ENCODE measurements around the gene SLC35F4.
"Not testable (repeated sequence)": the region's sequence is repeated elsewhere in the genome, so short reads cannot be mapped to it uniquely, and the experiment has no call there.

The SLC35F4 gene

GRCh38 chr14:57869617-57870016 is 3.7 kb upstream of the SLC35F4 start:
- Histone ChIP-seq H3K36me3 (ENCODE audit: control insufficient read depth, insufficient read depth, low read length) (no peaks in the 10 kb centered on the region), H3K4me2 (ENCODE audit: low read length) (no peak overlapping the region), H3K27me3 (ENCODE audit: control insufficient read depth, insufficient read depth, low read length) (no peaks in the 10 kb centered on the region), H3K4me1 (no peaks in the 10 kb centered on the region), H3K4me3 (ENCODE audit: low read depth, low read length) (no peak overlapping the region), H3K9ac (no peak overlapping the region), H3K27ac (no peak overlapping the region), H2AFZ (no peak overlapping the region), H3K79me2 (no peaks in the 10 kb centered on the region), H3K9me3 (ENCODE audit: control insufficient read depth, low read length) (no peaks in the 10 kb centered on the region)
- TF ChIP-seq, protein P1, sequence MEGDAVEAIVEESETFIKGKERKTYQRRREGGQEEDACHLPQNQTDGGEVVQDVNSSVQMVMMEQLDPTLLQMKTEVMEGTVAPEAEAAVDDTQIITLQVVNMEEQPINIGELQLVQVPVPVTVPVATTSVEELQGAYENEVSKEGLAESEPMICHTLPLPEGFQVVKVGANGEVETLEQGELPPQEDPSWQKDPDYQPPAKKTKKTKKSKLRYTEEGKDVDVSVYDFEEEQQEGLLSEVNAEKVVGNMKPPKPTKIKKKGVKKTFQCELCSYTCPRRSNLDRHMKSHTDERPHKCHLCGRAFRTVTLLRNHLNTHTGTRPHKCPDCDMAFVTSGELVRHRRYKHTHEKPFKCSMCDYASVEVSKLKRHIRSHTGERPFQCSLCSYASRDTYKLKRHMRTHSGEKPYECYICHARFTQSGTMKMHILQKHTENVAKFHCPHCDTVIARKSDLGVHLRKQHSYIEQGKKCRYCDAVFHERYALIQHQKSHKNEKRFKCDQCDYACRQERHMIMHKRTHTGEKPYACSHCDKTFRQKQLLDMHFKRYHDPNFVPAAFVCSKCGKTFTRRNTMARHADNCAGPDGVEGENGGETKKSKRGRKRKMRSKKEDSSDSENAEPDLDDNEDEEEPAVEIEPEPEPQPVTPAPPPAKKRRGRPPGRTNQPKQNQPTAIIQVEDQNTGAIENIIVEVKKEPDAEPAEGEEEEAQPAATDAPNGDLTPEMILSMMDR (IDR thresholded peaks at IDR 0.05): no peak

- no peaks in the 10 kb centered on the region for H3K27me3 ChIP-seq (ENCODE audit: control insufficient read depth, insufficient read depth, low read length)
Measured at GRCh38 chr14:57866199-57866705, 360 bp upstream of the SLC35F4 start.

GRCh38 chr14:57865066-57865402 is 858 bp downstream of the SLC35F4 start:
- Histone ChIP-seq H3K4me3 (ENCODE audit: low read depth, low read length) (peak overlapping the region; percentile 16), H3K4me1 (no peaks in the 10 kb centered on the region), H3K79me2 (no peaks in the 10 kb centered on the region), H3K27me3 (ENCODE audit: control insufficient read depth, insufficient read depth, low read length) (no peaks in the 10 kb centered on the region), H2AFZ (peak overlapping the region; percentile 50), H3K4me2 (ENCODE audit: low read length) (peak overlapping the region; percentile 55), H3K27ac (no peak overlapping the region), H3K36me3 (ENCODE audit: control insufficient read depth, insufficient read depth, low read length) (no peaks in the 10 kb centered on the region), H3K9ac (no peak overlapping the region), H3K9me3 (ENCODE audit: control insufficient read depth, low read length) (no peaks in the 10 kb centered on the region)
- TF ChIP-seq, protein P1 (IDR thresholded peaks at IDR 0.05): no peak

More at GRCh38 chr14:57866199-57866705, 360 bp upstream of the SLC35F4 start:
- Histone ChIP-seq H3K4me3 (ENCODE audit: low read depth, low read length) (no peak overlapping the region), H3K36me3 (ENCODE audit: control insufficient read depth, insufficient read depth, low read length) (no peaks in the 10 kb centered on the region), H3K9ac (no peak overlapping the region), H3K4me1 (no peaks in the 10 kb centered on the region), H3K27ac (no peak overlapping the region), H3K9me3 (ENCODE audit: control insufficient read depth, low read length) (no peaks in the 10 kb centered on the region), H3K4me2 (ENCODE audit: low read length) (no peak overlapping the region), H3K79me2 (no peaks in the 10 kb centered on the region), H2AFZ (no peak overlapping the region)
- TF ChIP-seq, protein P1 (IDR thresholded peaks at IDR 0.05): no peak

DNA sequence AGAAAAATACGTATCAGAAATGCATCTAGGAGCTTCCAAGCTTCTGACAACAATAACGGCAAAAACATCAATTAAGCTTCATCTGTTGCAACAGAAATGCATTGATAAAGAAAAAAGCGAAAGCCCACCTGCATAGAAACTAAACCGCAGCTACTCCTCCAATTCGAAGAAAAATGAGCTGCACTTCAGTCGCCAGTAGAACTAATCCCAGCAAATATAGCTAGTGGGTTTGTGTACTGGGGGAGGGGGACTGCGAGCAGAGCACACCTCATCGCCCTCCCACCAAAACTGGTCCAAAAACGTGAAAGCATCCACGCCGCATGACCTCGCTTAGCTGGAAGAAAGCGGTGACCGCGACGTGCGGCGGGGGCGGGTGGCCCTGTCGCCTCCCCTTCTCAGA is 1.2 kb downstream of the SLC35F4 start:
- H3K4me1 ChIP-seq: no peaks in the 10 kb centered on the region
- H3K9ac ChIP-seq: no peak overlapping the region
- no peak overlapping the region for H3K27ac ChIP-seq
- H3K79me2 ChIP-seq: no peaks in the 10 kb centered on the region
- H3K27me3 ChIP-seq (ENCODE audit: control insufficient read depth, insufficient read depth, low read length): no peaks in the 10 kb centered on the region
- TF ChIP-seq, protein P1 (IDR thresholded peaks at IDR 0.05): no peak
- no peak overlapping the region for H3K4me2 ChIP-seq (ENCODE audit: low read length)
- no peaks in the 10 kb centered on the region for H3K9me3 ChIP-seq (ENCODE audit: control insufficient read depth, low read length)
- no peak overlapping the region for H2AFZ ChIP-seq
- H3K36me3 ChIP-seq (ENCODE audit: control insufficient read depth, insufficient read depth, low read length): no peaks in the 10 kb centered on the region
- H3K4me3 ChIP-seq (ENCODE audit: low read depth, low read length): no peak overlapping the region

DNA sequence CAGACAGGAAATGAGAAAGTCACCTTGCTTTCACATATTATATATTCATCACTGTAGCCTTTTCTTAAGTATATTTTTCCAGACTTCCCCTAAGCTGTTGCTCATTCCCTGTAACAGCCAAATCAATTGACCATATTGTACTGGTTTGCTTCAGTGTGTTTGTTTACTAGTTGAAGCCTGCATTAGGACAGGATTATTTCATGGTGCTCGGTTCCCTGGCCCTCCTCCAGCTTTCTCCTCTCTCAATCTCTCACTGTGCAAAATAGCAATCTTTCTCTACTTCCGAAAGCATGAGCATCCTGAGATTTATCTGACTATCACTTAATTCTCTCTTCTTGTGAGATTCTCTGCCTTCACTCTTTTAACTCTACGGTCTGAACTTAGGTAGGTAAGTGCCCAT is 2.4 kb downstream of the SLC35F4 start:
- no peaks in the 10 kb centered on the region for H3K36me3 ChIP-seq (ENCODE audit: control insufficient read depth, insufficient read depth, low read length)
- no peaks in the 10 kb centered on the region for H3K27me3 ChIP-seq (ENCODE audit: control insufficient read depth, insufficient read depth, low read length)

GRCh38 chr14:57855666-57856065 is 10.2 kb downstream of the SLC35F4 start:
- H3K4me3 ChIP-seq (ENCODE audit: low read depth, low read length); H3K9ac ChIP-seq; H3K4me1 ChIP-seq; H3K27ac ChIP-seq; H3K36me3 ChIP-seq (ENCODE audit: control insufficient read depth, insufficient read depth, low read length); H2AFZ ChIP-seq; H3K79me2 ChIP-seq; H3K9me3 ChIP-seq (ENCODE audit: control insufficient read depth, low read length); H3K4me2 ChIP-seq (ENCODE audit: low read length); H3K27me3 ChIP-seq (ENCODE audit: control insufficient read depth, insufficient read depth, low read length): not testable (repeated sequence)

More for the DNA sequence above, 2.4 kb downstream of the SLC35F4 start:
- Histone ChIP-seq H3K4me3 (ENCODE audit: low read depth, low read length) (no peak overlapping the region), H3K27ac (no peak overlapping the region), H3K9me3 (ENCODE audit: control insufficient read depth, low read length) (no peaks in the 10 kb centered on the region), H2AFZ (no peak overlapping the region), H3K4me2 (ENCODE audit: low read length) (no peak overlapping the region), H3K4me1 (no peaks in the 10 kb centered on the region), H3K9ac (no peak overlapping the region), H3K79me2 (no peaks in the 10 kb centered on the region)
- TF ChIP-seq, protein P1 (IDR thresholded peaks at IDR 0.05): no peak

All from parathyroid adenoma (tissue), 2 donors.